Measurements from ENCODE around the gene ZNF622.

ZNF622 gene

GRCh38 chr5:16492398-16493140 is 27.0 kb upstream of the ZNF622 start:
- TF ChIP-seq EZH2phosphoT487 (IDR thresholded peaks at IDR 0.05; ENCODE audit: low read depth) (no peak), CTCF (IDR thresholded peaks at IDR 0.05; ENCODE audit: low read depth, low read length) (no peak)
- H3K4me1 ChIP-seq (ENCODE audit: low read length), result no peaks in the 10 kb centered on the region
- H2AFZ ChIP-seq (ENCODE audit: low read depth, low read length), result no peak overlapping the region
- no peaks in the 10 kb centered on the region for H3K27me3 ChIP-seq (ENCODE audit: low read depth, low read length)
- no peaks in the 10 kb centered on the region for H3K9me3 ChIP-seq (ENCODE audit: insufficient read depth, low read length)
- H3K79me2 ChIP-seq (ENCODE audit: low read length), result no peaks in the 10 kb centered on the region
- H3K4me3 ChIP-seq (ENCODE audit: low read length), result no peak overlapping the region
- H3K9ac ChIP-seq (ENCODE audit: low read length), result no peak overlapping the region
- no peaks in the 10 kb centered on the region for H4K20me1 ChIP-seq (ENCODE audit: insufficient read depth, low read length)
- no peak overlapping the region for H3K4me2 ChIP-seq (ENCODE audit: low read length)
- H3K27ac ChIP-seq (ENCODE audit: low read length), result no peak overlapping the region
- no peaks in the 10 kb centered on the region for H3K36me3 ChIP-seq (replicated peaks; ENCODE audit: low read depth, low read length)

DNA sequence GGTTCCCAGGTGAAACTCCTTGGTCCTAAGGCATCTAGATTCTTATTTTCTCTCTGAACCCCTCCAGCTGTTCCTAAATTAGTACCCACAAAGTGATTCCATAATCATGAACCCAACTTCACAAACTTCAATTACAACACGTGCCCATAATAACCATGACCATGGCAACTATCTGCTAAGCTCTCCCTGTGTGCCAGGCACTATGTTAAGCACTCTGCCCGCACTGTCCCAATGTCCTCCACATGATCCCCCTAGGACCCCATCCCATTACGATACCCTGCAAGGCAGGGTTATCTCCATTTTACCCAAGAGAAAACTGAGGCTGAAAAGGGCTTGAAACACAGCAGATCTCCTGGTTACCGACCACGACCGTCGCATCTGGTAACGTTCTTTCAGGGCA is 25.3 kb upstream of the ZNF622 start:
- H3K4me1 ChIP-seq (ENCODE audit: low read length), result peaks cover 6% of the 10 kb centered on the region; the same call in 1 of the 2 replicates
- no peaks in the 10 kb centered on the region for H3K36me3 ChIP-seq (replicated peaks; ENCODE audit: low read depth, low read length)
- H4K20me1 ChIP-seq (ENCODE audit: insufficient read depth, low read length), result no peaks in the 10 kb centered on the region
- no peak overlapping the region for H2AFZ ChIP-seq (ENCODE audit: low read depth, low read length)
- H3K27me3 ChIP-seq (ENCODE audit: low read depth, low read length), result no peaks in the 10 kb centered on the region
- no peak overlapping the region for H3K27ac ChIP-seq (ENCODE audit: low read length)
- no peak overlapping the region for H3K9ac ChIP-seq (ENCODE audit: low read length)
- H3K4me3 ChIP-seq (ENCODE audit: low read length), result no peak overlapping the region
- TF ChIP-seq EZH2phosphoT487 (IDR thresholded peaks at IDR 0.05; ENCODE audit: low read depth), result no peak
- TF ChIP-seq CTCF (IDR thresholded peaks at IDR 0.05; ENCODE audit: low read depth, low read length), result no peak
- no peak overlapping the region for H3K4me2 ChIP-seq (ENCODE audit: low read length)
- no peaks in the 10 kb centered on the region for H3K9me3 ChIP-seq (ENCODE audit: insufficient read depth, low read length)
- no peaks in the 10 kb centered on the region for H3K79me2 ChIP-seq (ENCODE audit: low read length)

DNA sequence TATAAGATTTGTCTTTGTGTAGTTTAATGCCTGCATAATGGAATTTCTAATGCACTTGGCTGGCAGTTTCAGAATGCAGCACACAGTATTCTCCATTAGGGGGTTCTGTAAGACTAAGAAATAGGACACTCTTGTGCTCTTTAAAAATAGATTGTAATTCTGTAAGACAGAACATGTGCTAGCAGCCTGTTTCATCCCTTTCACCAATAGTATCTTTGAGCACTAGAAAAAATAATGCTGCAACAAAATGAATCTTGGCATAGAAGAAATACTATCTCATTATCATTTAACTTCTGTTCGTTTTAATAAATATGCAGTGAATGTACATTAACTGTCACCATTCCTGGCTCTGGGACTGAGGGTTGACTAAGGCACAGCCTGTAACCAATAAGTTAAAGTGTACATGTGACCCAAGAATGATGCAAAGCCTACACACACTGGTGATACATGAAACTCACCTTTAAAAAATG is 23.8 kb upstream of the ZNF622 start:
- Histone ChIP-seq H3K4me3 (ENCODE audit: low read length) (no peak overlapping the region), H3K27me3 (ENCODE audit: low read depth, low read length) (no peaks in the 10 kb centered on the region), H3K27ac (ENCODE audit: low read length) (no peak overlapping the region), H3K4me1 (ENCODE audit: low read length) (peaks cover 6% of the 10 kb centered on the region; the same call in 1 of the 2 replicates), H4K20me1 (ENCODE audit: insufficient read depth, low read length) (no peaks in the 10 kb centered on the region), H3K79me2 (ENCODE audit: low read length) (no peaks in the 10 kb centered on the region), H3K4me2 (ENCODE audit: low read length) (no peak overlapping the region), H3K9ac (ENCODE audit: low read length) (no peak overlapping the region), H3K9me3 (ENCODE audit: insufficient read depth, low read length) (no peaks in the 10 kb centered on the region), H2AFZ (ENCODE audit: low read depth, low read length) (no peak overlapping the region), H3K36me3 (replicated peaks; ENCODE audit: low read depth, low read length) (no peaks in the 10 kb centered on the region)
- peak; percentile 61 for TF ChIP-seq CTCF (IDR thresholded peaks at IDR 0.05; ENCODE audit: low read depth, low read length)
- no peak for TF ChIP-seq EZH2phosphoT487 (IDR thresholded peaks at IDR 0.05; ENCODE audit: low read depth)

GRCh38 chr5:16487456-16487855 is 21.9 kb upstream of the ZNF622 start:
- H3K27ac ChIP-seq (ENCODE audit: low read length), result no peak overlapping the region
- no peak overlapping the region for H2AFZ ChIP-seq (ENCODE audit: low read depth, low read length)
- no peak overlapping the region for H3K4me3 ChIP-seq (ENCODE audit: low read length)
- no peak overlapping the region for H3K9ac ChIP-seq (ENCODE audit: low read length)
- peaks cover 6% of the 10 kb centered on the region; the same call in 1 of the 2 replicates for H3K4me1 ChIP-seq (ENCODE audit: low read length)
- H3K79me2 ChIP-seq (ENCODE audit: low read length), result no peaks in the 10 kb centered on the region
- TF ChIP-seq EZH2phosphoT487 (IDR thresholded peaks at IDR 0.05; ENCODE audit: low read depth) (no peak), CTCF (IDR thresholded peaks at IDR 0.05; ENCODE audit: low read depth, low read length) (no peak)
- H4K20me1 ChIP-seq (ENCODE audit: insufficient read depth, low read length), result no peaks in the 10 kb centered on the region
- no peaks in the 10 kb centered on the region for H3K36me3 ChIP-seq (replicated peaks; ENCODE audit: low read depth, low read length)
- no peak overlapping the region for H3K4me2 ChIP-seq (ENCODE audit: low read length)
- no peaks in the 10 kb centered on the region for H3K27me3 ChIP-seq (ENCODE audit: low read depth, low read length)
- no peaks in the 10 kb centered on the region for H3K9me3 ChIP-seq (ENCODE audit: insufficient read depth, low read length)
